ENCODE data around the gene RETNLB. TPM values are rescaled to one million over a fixed set of nuclear protein-coding genes. Genes with fewer than 3 reads are reported as not detected.

RETNLB gene
- polyA plus RNA-seq, 3 donors, result not detected

DNA sequence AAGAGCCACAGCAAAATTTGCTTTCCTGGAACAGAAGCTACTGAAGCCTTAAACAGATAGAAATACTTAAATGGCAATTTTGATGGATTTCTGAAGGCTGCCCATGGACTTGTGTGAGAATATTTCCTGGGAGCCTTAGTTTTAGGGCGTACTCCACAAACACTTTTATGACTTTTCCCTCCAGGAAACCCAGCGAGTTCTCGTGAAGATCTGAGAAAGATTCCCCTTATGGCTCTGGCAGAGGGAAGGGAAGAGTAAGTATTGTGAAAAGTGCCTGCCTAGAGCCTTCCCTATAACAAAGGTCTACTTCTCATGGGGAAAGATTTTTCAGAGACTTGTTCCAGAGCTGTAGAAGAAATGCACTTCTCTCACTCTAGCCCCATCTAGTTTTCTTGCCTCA lies 34.3 kb upstream of the RETNLB start:
- TF ChIP-seq, protein P1, sequence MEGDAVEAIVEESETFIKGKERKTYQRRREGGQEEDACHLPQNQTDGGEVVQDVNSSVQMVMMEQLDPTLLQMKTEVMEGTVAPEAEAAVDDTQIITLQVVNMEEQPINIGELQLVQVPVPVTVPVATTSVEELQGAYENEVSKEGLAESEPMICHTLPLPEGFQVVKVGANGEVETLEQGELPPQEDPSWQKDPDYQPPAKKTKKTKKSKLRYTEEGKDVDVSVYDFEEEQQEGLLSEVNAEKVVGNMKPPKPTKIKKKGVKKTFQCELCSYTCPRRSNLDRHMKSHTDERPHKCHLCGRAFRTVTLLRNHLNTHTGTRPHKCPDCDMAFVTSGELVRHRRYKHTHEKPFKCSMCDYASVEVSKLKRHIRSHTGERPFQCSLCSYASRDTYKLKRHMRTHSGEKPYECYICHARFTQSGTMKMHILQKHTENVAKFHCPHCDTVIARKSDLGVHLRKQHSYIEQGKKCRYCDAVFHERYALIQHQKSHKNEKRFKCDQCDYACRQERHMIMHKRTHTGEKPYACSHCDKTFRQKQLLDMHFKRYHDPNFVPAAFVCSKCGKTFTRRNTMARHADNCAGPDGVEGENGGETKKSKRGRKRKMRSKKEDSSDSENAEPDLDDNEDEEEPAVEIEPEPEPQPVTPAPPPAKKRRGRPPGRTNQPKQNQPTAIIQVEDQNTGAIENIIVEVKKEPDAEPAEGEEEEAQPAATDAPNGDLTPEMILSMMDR (IDR thresholded peaks at IDR 0.05), result no peak
- Histone ChIP-seq H3K9me3 (replicated peaks in 1 of 2; ENCODE audit: control insufficient read depth in 1 of 2, insufficient read depth in 1 of 2, low read length in 2 of 2) (peaks cover 0 to 4% of the 10 kb centered on the region in 2 donors), H2AFZ (ENCODE audit: insufficient read depth, low read depth, low read length, poor library complexity, severe bottlenecking) (no peak overlapping the region), H3K9ac (ENCODE audit: insufficient read depth, low read length, poor library complexity, severe bottlenecking) (no peak overlapping the region), H3K4me2 (replicated peaks; ENCODE audit: extremely low read depth, low read length, poor library complexity, severe bottlenecking) (no peak overlapping the region), H3K4me1 (ENCODE audit: control insufficient read depth in 1 of 2, insufficient read depth in 2 of 2, low read length in 2 of 2) (no peaks in the 10 kb centered on the region), H4K20me1 (ENCODE audit: insufficient read depth, low read length) (no peaks in the 10 kb centered on the region), H3K36me3 (replicated peaks in 1 of 2; ENCODE audit: control insufficient read depth in 1 of 2, insufficient read depth in 2 of 2, low read length in 2 of 2) (no peaks in the 10 kb centered on the region), H3K4me3 (replicated peaks in 1 of 3; ENCODE audit: low read depth in 2 of 3, low read length in 3 of 3) (no peak overlapping the region), H3K27ac (ENCODE audit: low read depth in 1 of 2, low read length in 2 of 2) (no peak overlapping the region), H3K27me3 (ENCODE audit: control insufficient read depth in 2 of 2, insufficient read depth in 2 of 2, low read length in 2 of 2) (no peaks in the 10 kb centered on the region), H3K79me2 (ENCODE audit: insufficient read depth, low read length) (no peaks in the 10 kb centered on the region)
- no peak for DNase-seq
- H3K36me3 Mint-ChIP-seq, result no peaks in the 10 kb centered on the region
- whole genome bisulfite sequencing (ENCODE audit: insufficient coverage), result no CpG with 5 or more reads among the region's 3 CpGs
- H3K4me3 Mint-ChIP-seq, result no peak overlapping the region
- H3K9me3 Mint-ChIP-seq, result peaks cover 0 to 7% (median 3%) of the 10 kb centered on the region in 7 donors
- intact Hi-C loops (cut with micrococcal nuclease), result no loop called here
- H3K27me3 Mint-ChIP-seq (ENCODE audit: low read depth in 3 of 3), result no peaks in the 10 kb centered on the region
- H3K4me1 Mint-ChIP-seq, result no peaks in the 10 kb centered on the region
- no peak overlapping the region for H3K27ac Mint-ChIP-seq

DNA sequence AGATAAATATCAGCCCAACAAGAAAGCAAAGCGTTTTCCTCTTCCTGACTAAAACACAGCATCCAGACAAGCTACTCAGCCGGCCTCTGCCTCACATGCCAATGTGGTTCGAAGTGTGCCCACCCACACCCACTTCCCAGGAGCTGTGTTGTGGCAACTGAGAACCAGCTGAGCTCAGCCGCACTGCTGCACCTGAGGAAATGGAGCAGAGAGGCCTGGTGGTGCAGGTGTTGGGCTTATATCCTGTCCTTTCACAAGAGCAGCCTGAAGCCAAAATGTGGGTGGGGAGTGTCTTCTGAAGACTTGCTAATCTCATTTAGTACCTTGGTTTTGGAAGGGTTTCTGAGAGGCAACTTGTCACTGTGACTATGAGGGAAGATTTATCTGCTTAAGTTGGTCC lies 23.0 kb upstream of the RETNLB start:
- intact Hi-C loops (cut with micrococcal nuclease), result no loop called here
- Histone ChIP-seq H3K4me3 (replicated peaks in 1 of 3; ENCODE audit: low read depth in 2 of 3, low read length in 3 of 3) (no peak overlapping the region), H4K20me1 (ENCODE audit: insufficient read depth, low read length) (no peaks in the 10 kb centered on the region), H3K9me3 (replicated peaks in 1 of 2; ENCODE audit: control insufficient read depth in 1 of 2, insufficient read depth in 1 of 2, low read length in 2 of 2) (no peaks in the 10 kb centered on the region), H3K36me3 (replicated peaks in 1 of 2; ENCODE audit: control insufficient read depth in 1 of 2, insufficient read depth in 2 of 2, low read length in 2 of 2) (no peaks in the 10 kb centered on the region), H3K79me2 (ENCODE audit: insufficient read depth, low read length) (no peaks in the 10 kb centered on the region), H3K27ac (ENCODE audit: low read depth in 1 of 2, low read length in 2 of 2) (no peak overlapping the region), H2AFZ (ENCODE audit: insufficient read depth, low read depth, low read length, poor library complexity, severe bottlenecking) (no peak overlapping the region), H3K4me2 (replicated peaks; ENCODE audit: extremely low read depth, low read length, poor library complexity, severe bottlenecking) (no peak overlapping the region), H3K9ac (ENCODE audit: insufficient read depth, low read length, poor library complexity, severe bottlenecking) (no peak overlapping the region), H3K27me3 (ENCODE audit: control insufficient read depth in 2 of 2, insufficient read depth in 2 of 2, low read length in 2 of 2) (no peaks in the 10 kb centered on the region), H3K4me1 (ENCODE audit: control insufficient read depth in 1 of 2, insufficient read depth in 2 of 2, low read length in 2 of 2) (no peaks in the 10 kb centered on the region)
- 100% methylated on average over 2 of the region's 4 CpGs for WGBS (ENCODE audit: insufficient coverage)
- DNase-seq, result no peak
- H3K36me3 Mint-ChIP-seq, result no peaks in the 10 kb centered on the region
- TF ChIP-seq, protein P1 (IDR thresholded peaks at IDR 0.05), result no peak
- no peak overlapping the region for H3K4me3 Mint-ChIP-seq
- no peak overlapping the region for H3K27ac Mint-ChIP-seq
- no peaks in the 10 kb centered on the region for H3K27me3 Mint-ChIP-seq (ENCODE audit: low read depth in 3 of 3)
- no peaks in the 10 kb centered on the region for H3K4me1 Mint-ChIP-seq
- H3K9me3 Mint-ChIP-seq, result peaks cover 0 to 5% (median 0%) of the 10 kb centered on the region in 7 donors

Measured in CD14-positive monocyte (primary cell).